IMR-90 (cell line): ENCODE measurements around the gene CD44. TPM values are rescaled to one million over a fixed set of nuclear protein-coding genes. Genes with fewer than 3 reads are reported as not detected.

ENCODE experiments used
- ATAC-seq: fragments of 200-7000 bp; cut with Tn5 transposase; 2 replicates; pipeline ENCODE4 v1.9.1; 2020; ENCODE audit warnings: low read depth, mild to moderate bottlenecking, moderate library complexity
- BruUV-seq: library from RNA; stranded (reverse); fragments of 400-500 nt; replicated peaks from 2 replicates; lab custom pipeline; 2021; lab: Mats Ljungman, UMichigan
- CTCF ChIA-PET: fragments of 300-600 bp; formaldehyde crosslinking; extraction: SDS; loops from one replicate; lab custom pipeline; 2021; ENCODE audit warnings: antibody characterized with exemption; lab: Yijun Ruan, JAX
- POLR2A ChIA-PET: fragments of 300-600 bp; sonication (Branson Sonifier 250); formaldehyde crosslinking; loops from one replicate; lab custom pipeline; 2022; ENCODE audit warnings: antibody characterized with exemption; ENCODE audit not compliant: unreplicated experiment; lab: Charles Lee
- DNase-seq: peaks from one replicate; pipeline ENCODE4 v3.0.0; 2013
- H2AFZ ChIP-seq: replicated peaks from 2 replicates; pipeline ENCODE3; 2013; ENCODE audit warnings: low read length, mild to moderate bottlenecking; ENCODE audit not compliant: poor library complexity
- H2AK5ac ChIP-seq: 2 replicates; pipeline ENCODE4 v1.6.1; 2013; ENCODE audit warnings: low read depth, low read length, inconsistent platforms
- H2AK9ac ChIP-seq: replicated peaks from 2 replicates; pipeline ENCODE3; 2013; ENCODE audit warnings: mild to moderate bottlenecking, low read depth, low read length, moderate library complexity; ENCODE audit not compliant: poor library complexity
- H2BK120ac ChIP-seq: 2 replicates; pipeline ENCODE4 v1.6.1; 2013; ENCODE audit warnings: low read depth, low read length, inconsistent platforms
- H2BK15ac ChIP-seq: 3 replicates; pipeline ENCODE4 v1.6.1; 2013; ENCODE audit warnings: low read depth, low read length, inconsistent platforms
- H2BK20ac ChIP-seq: 2 replicates; pipeline ENCODE4 v1.6.1; 2013; ENCODE audit warnings: low read depth, mild to moderate bottlenecking, inconsistent platforms, low read length, moderate library complexity
- H2BK5ac ChIP-seq: 2 replicates; pipeline ENCODE4 v1.6.1; 2013; ENCODE audit warnings: mild to moderate bottlenecking, low read depth, low read length, inconsistent platforms; ENCODE audit not compliant: poor library complexity, severe bottlenecking
- H3K14ac ChIP-seq: replicated peaks from 2 replicates; pipeline ENCODE4 v1.6.1; 2013; ENCODE audit warnings: low read depth, low read length, inconsistent platforms
- H3K18ac ChIP-seq: 2 replicates; pipeline ENCODE4 v1.6.1; 2013; ENCODE audit warnings: low read depth, low read length, control low read depth
- H3K23ac ChIP-seq: 2 replicates; pipeline ENCODE4 v1.6.1; 2013; ENCODE audit warnings: low read depth, low read length, inconsistent platforms
- H3K27ac ChIP-seq: 2 replicates; pipeline ENCODE4 v1.5.1; 2013; ENCODE audit warnings: mild to moderate bottlenecking, control low read depth, low read length; ENCODE audit not compliant: insufficient read depth
- H3K27me3 ChIP-seq: 2 replicates; pipeline ENCODE4 v1.6.1; 2013; ENCODE audit warnings: low read length; ENCODE audit not compliant: control insufficient read depth, insufficient read depth
- H3K36me3 ChIP-seq: 2 replicates; pipeline ENCODE4 v1.6.1; 2013; ENCODE audit warnings: low read length, mixed read lengths; ENCODE audit not compliant: control insufficient read depth, insufficient read depth
- H3K4ac ChIP-seq: 2 replicates; pipeline ENCODE4 v1.6.1; 2013; ENCODE audit warnings: low read depth, low read length, inconsistent platforms
- H3K4me1 ChIP-seq: 2 replicates; pipeline ENCODE4 v1.6.1; 2013; ENCODE audit warnings: low read length, mixed read lengths; ENCODE audit not compliant: control insufficient read depth, insufficient read depth
- H3K4me2 ChIP-seq: 2 replicates; pipeline ENCODE4 v1.6.1; 2013; ENCODE audit warnings: low read depth, mild to moderate bottlenecking, control low read depth, low read length, moderate library complexity
- H3K4me3 ChIP-seq: 2 replicates; pipeline ENCODE4 v1.5.1; 2013; ENCODE audit warnings: low read depth, mild to moderate bottlenecking, control low read depth, low read length, moderate library complexity; ENCODE audit not compliant: insufficient read depth
- H3K56ac ChIP-seq: 2 replicates; pipeline ENCODE4 v1.6.1; 2013; ENCODE audit warnings: low read length, inconsistent platforms; ENCODE audit not compliant: insufficient read depth; ENCODE audit errors: extremely low read depth
- H3K79me1 ChIP-seq, 2 experiments: 2 replicates each; pipeline ENCODE4 v1.6.1; 2013; ENCODE audit warnings: low read length in 2 of 2, inconsistent platforms in 1 of 2, low read depth in 1 of 2
- H3K9ac ChIP-seq: 2 replicates; pipeline ENCODE4 v1.6.1; 2013; ENCODE audit warnings: low read depth, low read length, control low read depth
- H3K9me1 ChIP-seq: 2 replicates; pipeline ENCODE4 v1.6.1; 2013; ENCODE audit warnings: low read length, inconsistent platforms; ENCODE audit not compliant: insufficient read depth
- H3K9me3 ChIP-seq: 2 replicates; pipeline ENCODE4 v1.6.1; 2013; ENCODE audit warnings: low read length; ENCODE audit not compliant: control insufficient read depth, insufficient read depth
- H4K20me1 ChIP-seq: 2 replicates; pipeline ENCODE4 v1.6.1; 2013; ENCODE audit warnings: low read length, inconsistent platforms; ENCODE audit not compliant: insufficient read depth
- H4K5ac ChIP-seq: 2 replicates; pipeline ENCODE4 v1.6.1; 2013; ENCODE audit warnings: mild to moderate bottlenecking, low read depth, low read length, control low read depth
- H4K8ac ChIP-seq, 2 experiments: 2 replicates each; pipeline ENCODE4 v1.6.1; 2013; ENCODE audit warnings: low read depth in 2 of 2, low read length in 2 of 2, control low read depth in 1 of 2, inconsistent platforms in 1 of 2
- H4K91ac ChIP-seq: 2 replicates; pipeline ENCODE4 v1.6.1; 2013; ENCODE audit warnings: low read depth, low read length, inconsistent platforms; ENCODE audit not compliant: insufficient read depth
- CEBPB ChIP-seq: IDR thresholded peaks from 2 replicates; pipeline ENCODE4 v1.6.1; 2012; ENCODE audit warnings: low read depth, low read length, improper control_type of control experiment
- CHD1 ChIP-seq: IDR thresholded peaks from 2 replicates; pipeline ENCODE4 v1.6.1; 2012; ENCODE audit warnings: low read depth, low read length, improper control_type of control experiment
- CTCF ChIP-seq: conservative IDR thresholded peaks from 2 replicates; pipeline ENCODE4 v1.5.1; 2012; ENCODE audit warnings: mild to moderate bottlenecking, low read depth, low read length, improper control_type of control experiment
- FOS ChIP-seq: fragments of 150-350 bp; IDR thresholded peaks from 2 replicates; pipeline ENCODE4 v1.6.1; 2016; ENCODE audit warnings: low read depth, low read length
- MAZ ChIP-seq: IDR thresholded peaks from 2 replicates; pipeline ENCODE4 v1.6.1; 2012; ENCODE audit warnings: low read depth, mild to moderate bottlenecking, low read length, improper control_type of control experiment, moderate library complexity, borderline replicate concordance
- MXI1 ChIP-seq: IDR thresholded peaks from 2 replicates; pipeline ENCODE4 v1.6.1; 2012; ENCODE audit warnings: low read depth, mild to moderate bottlenecking, low read length, moderate library complexity, borderline replicate concordance
- NFE2L2 ChIP-seq: fragments of 150-350 bp; IDR thresholded peaks from 2 replicates; pipeline ENCODE4 v1.6.1; 2016; ENCODE audit warnings: low read depth, mild to moderate bottlenecking, low read length
- POLR2A ChIP-seq: IDR thresholded peaks from 2 replicates; pipeline ENCODE4 v1.6.1; 2012; ENCODE audit warnings: mild to moderate bottlenecking, low read depth, low read length
- RAD21 ChIP-seq: IDR thresholded peaks from 2 replicates; pipeline ENCODE4 v1.6.1; 2012; ENCODE audit warnings: low read length, improper control_type of control experiment
- RCOR1 ChIP-seq: IDR thresholded peaks from 2 replicates; pipeline ENCODE4 v1.6.1; 2012; ENCODE audit warnings: mild to moderate bottlenecking, low read length, improper control_type of control experiment; ENCODE audit not compliant: insufficient replicate concordance
- RFX5 ChIP-seq: IDR thresholded peaks from 2 replicates; pipeline ENCODE4 v1.8.0; 2012; ENCODE audit warnings: low read depth, mild to moderate bottlenecking, low read length, moderate library complexity
- SMC3 ChIP-seq: fragments of 150-350 bp; IDR thresholded peaks from 2 replicates; pipeline ENCODE4 v1.6.1; 2016; ENCODE audit warnings: low read depth, mild to moderate bottlenecking, antibody characterized with exemption, low read length, moderate library complexity
- WGBS, 2 experiments: methylation state at CpG; one replicate each; pipeline versions ENCODE4 v1.1.5 to v1.1.7; 2013; ENCODE audit warnings: missing lambda C conversion rate in 2 of 2; ENCODE audit not compliant: insufficient read length in 1 of 2; ENCODE audit errors: extremely low coverage in 2 of 2; 5-methylcytosine and 5-hydroxymethylcytosine counted together
- dilution Hi-C: fragments of 300-500 bp; cut with HindIII; formaldehyde crosslinking; loops from one replicate; pipeline ENCODE4 v1.14.3; 2018; ENCODE audit warnings: low sequenced_read_pairs; ENCODE audit not compliant: unreplicated experiment
- in situ Hi-C: fragments of 300-500 bp; cut with MboI; formaldehyde crosslinking; loops from 3 replicates; pipeline ENCODE4 v1.14.3; 2019; ENCODE audit warnings: low sequenced_read_pairs, inconsistent platforms, mixed read lengths
- intact Hi-C: fragments of 100-400 bp; cut with micrococcal nuclease; formaldehyde crosslinking; loops from 2 replicates; pipeline ENCODE4 v1.10.0; 2022
- polyA plus RNA-seq, 3 experiments: library from polyadenylated mRNA; depleted of rRNA; stranded (reverse); fragments of >200 nt; gene quantifications; 2 replicates each; pipeline ENCODE4 v1.2.3, GENCODE V29; 2012; ENCODE audit warnings: low replicate concordance in 1 of 3
- total RNA-seq: library from RNA; depleted of rRNA; stranded (reverse); fragments of >200 nt; gene quantifications from 2 replicates; pipeline ENCODE4 v1.2.3, GENCODE V29; 2012
- TF ChIP-seq, protein P1 (sequence below): fragments of 150-350 bp; IDR thresholded peaks from 2 replicates; pipeline ENCODE4 v1.6.1; 2017; ENCODE audit warnings: mild to moderate bottlenecking, antibody characterized with exemption, low read length, low read depth
- TF ChIP-seq, protein P2 (sequence below): fragments of 150-350 bp; IDR thresholded peaks from 2 replicates; pipeline ENCODE4 v1.6.1; 2016; ENCODE audit warnings: low read depth, mild to moderate bottlenecking, low read length, moderate library complexity, borderline replicate concordance

Gene CD44
- total and polyA plus RNA-seq, 2 of the 4 experiments (the other 2 are of a cell fraction) = 357 to 947 TPM

- H3K4me1 ChIP-seq = peaks cover 6% of the 10 kb centered on the region
- H2AK9ac ChIP-seq = no peak overlapping the region
- H3K9ac ChIP-seq = no peak overlapping the region
- BruUV-seq = no TSS peak
- H4K5ac ChIP-seq = no peak overlapping the region
- H2BK5ac ChIP-seq = no peak overlapping the region
- DNase-seq (no peak), ATAC-seq (no peak)
- ChIA-PET POLR2A (no interaction called here), CTCF (interaction anchor here (0.6 kb wide), 1 partner anchor 42 kb away, joined by 3 read pairs; no protein-coding TSS in a partner anchor)
- H3K4ac ChIP-seq = no peak overlapping the region
- TF ChIP-seq FOS (no peak), CTCF (no peak), MXI1 (no peak), MAZ (no peak), CHD1 (no peak), SMC3 (no peak), RFX5 (no peak), NFE2L2 (no peak), POLR2A (no peak), RCOR1 (no peak), CEBPB (no peak), RAD21 (no peak)
- TF ChIP-seq, protein P1, sequence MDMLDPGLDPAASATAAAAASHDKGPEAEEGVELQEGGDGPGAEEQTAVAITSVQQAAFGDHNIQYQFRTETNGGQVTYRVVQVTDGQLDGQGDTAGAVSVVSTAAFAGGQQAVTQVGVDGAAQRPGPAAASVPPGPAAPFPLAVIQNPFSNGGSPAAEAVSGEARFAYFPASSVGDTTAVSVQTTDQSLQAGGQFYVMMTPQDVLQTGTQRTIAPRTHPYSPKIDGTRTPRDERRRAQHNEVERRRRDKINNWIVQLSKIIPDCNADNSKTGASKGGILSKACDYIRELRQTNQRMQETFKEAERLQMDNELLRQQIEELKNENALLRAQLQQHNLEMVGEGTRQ = no peak
- TF ChIP-seq, protein P2, sequence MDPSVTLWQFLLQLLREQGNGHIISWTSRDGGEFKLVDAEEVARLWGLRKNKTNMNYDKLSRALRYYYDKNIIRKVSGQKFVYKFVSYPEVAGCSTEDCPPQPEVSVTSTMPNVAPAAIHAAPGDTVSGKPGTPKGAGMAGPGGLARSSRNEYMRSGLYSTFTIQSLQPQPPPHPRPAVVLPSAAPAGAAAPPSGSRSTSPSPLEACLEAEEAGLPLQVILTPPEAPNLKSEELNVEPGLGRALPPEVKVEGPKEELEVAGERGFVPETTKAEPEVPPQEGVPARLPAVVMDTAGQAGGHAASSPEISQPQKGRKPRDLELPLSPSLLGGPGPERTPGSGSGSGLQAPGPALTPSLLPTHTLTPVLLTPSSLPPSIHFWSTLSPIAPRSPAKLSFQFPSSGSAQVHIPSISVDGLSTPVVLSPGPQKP = no peak
- H2BK20ac ChIP-seq = 0 out of 2 replicates have a peak overlapping the region, but pooled peaks have one; percentile 10
- 100% methylated on average over 2 of the region's 3 CpGs; no CpG with 5 or more reads in 1 of the 2 experiments for WGBS, 2 experiments
- H3K4me3 ChIP-seq = no peak overlapping the region
- no peak overlapping the region for H3K18ac ChIP-seq
- in situ Hi-C loops (no loop called here), dilution Hi-C loops (no loop called here), intact Hi-C loops (no loop called here)
- no peaks in the 10 kb centered on the region for H3K27me3 ChIP-seq
- H2BK120ac ChIP-seq = peak overlapping the region; percentile 37; the same call in 1 of the 2 replicates
- no peak overlapping the region for H3K23ac ChIP-seq
- no peak overlapping the region for H4K8ac ChIP-seq
- H3K79me1 ChIP-seq = no peaks in the 10 kb centered on the region; a peak in 1 of 4 replicates
- no peaks in the 10 kb centered on the region for H3K9me3 ChIP-seq
- no peak overlapping the region for H2BK15ac ChIP-seq
- no peaks in the 10 kb centered on the region for H4K20me1 ChIP-seq
- no peak overlapping the region for H3K4me2 ChIP-seq
- peak overlapping the region; percentile 24; the same call in 1 of the 2 replicates for H2AK5ac ChIP-seq
- H3K14ac ChIP-seq = no peak overlapping the region
- H3K36me3 ChIP-seq = no peaks in the 10 kb centered on the region; the same call in 1 of the 2 replicates
- no peak overlapping the region for H3K27ac ChIP-seq
- H3K56ac ChIP-seq = no peak overlapping the region
- H3K9me1 ChIP-seq = peaks cover 5% of the 10 kb centered on the region
- no peak overlapping the region for H4K91ac ChIP-seq
- no peak overlapping the region for H2AFZ ChIP-seq
Observed at GRCh38 chr11:35262056-35262455, 123.1 kb downstream of the CD44 start.
